NCI-H146 treated with DMSO at 0.1 percent for 48 hours (cell line): ENCODE measurements around the gene ATAD3B.
"Not testable (repeated sequence)": the region's sequence is repeated elsewhere in the genome, so short reads cannot be mapped to it uniquely, and the experiment has no call there.

Experiments used
- DNase-seq: peaks from one replicate; lab custom pipeline; 2025; ENCODE audit not compliant: unreplicated experiment; lab: John Stamatoyannopoulos, UW

The ATAD3B gene

GRCh38 chr1:1450616-1451015, 20.9 kb upstream of the ATAD3B start:
- not testable (repeated sequence) for DNase-seq

DNA sequence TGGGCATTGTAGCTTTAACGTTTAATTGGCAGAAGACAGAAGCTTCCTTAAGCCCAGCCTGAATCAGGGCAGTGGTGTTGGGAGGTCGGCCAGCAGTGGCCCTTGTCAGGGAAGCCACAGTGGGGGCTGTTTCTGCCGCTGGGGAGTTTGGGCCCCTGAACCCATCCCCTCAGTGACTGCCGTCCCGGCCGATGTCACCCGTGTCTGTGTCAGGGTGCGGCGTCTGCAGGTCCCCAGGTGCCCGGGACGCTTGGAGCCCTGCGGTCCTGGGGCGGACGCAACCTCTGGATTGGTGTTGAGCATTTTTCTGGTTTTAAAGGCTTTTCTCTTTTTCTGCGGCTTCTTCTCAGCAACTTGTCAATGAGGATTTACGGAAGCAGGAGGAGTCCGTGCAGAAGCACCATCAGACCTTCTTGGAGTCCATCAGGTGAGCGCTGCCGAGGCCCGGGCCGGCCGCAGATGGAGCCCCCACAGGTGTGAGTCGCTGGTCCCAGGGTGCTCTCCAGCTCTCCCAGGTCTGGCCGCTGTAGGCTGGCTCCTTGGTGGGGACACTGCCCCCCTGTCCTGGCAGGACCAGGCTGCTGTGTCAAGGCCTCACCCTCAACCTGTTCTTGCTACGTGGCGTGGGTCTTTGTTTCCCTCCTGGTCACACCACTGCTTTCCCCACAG, 19.7 kb upstream of the ATAD3B start:
- no peak for DNase-seq

GRCh38 chr1:1452365-1452739, 19.2 kb upstream of the ATAD3B start:
- not testable (repeated sequence) for DNase-seq

GRCh38 chr1:1452882-1453281, 18.7 kb upstream of the ATAD3B start:
- DNase-seq = no peak

- DNase-seq = not testable (repeated sequence)
These were observed 17.1 kb upstream of the ATAD3B start for GRCh38 chr1:1454286-1455056.

- no peak for DNase-seq
These were observed 16.1 kb upstream of the ATAD3B start for GRCh38 chr1:1455366-1455884.

GRCh38 chr1:1455934-1456333, 15.6 kb upstream of the ATAD3B start:
- DNase-seq = not testable (repeated sequence)

GRCh38 chr1:1456683-1457255, 14.8 kb upstream of the ATAD3B start:
- not testable (repeated sequence) for DNase-seq

DNA sequence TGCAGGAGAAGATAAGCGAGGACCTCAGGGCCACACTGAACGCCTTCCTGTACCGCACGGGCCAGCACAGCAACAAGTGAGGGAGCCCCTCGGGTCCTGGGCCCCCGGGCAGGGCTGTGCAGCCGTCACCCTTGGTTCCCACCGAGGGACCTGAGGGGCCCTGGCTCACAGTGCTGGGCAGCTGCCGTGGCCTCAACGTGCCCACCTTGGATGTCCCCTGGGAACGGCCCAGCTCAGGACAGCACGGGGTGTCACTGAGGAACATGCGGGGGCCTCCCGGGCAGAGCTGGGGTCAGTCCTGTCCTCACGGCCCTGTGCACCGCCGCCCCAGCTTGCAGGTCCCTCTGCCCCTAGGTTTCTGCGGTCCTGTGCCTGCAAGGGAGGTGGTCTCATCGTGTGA, 12.4 kb upstream of the ATAD3B start:
- DNase-seq = not testable (repeated sequence)

GRCh38 chr1:1459711-1460110, 11.9 kb upstream of the ATAD3B start:
- DNase-seq = not testable (repeated sequence)

GRCh38 chr1:1460540-1461130, 10.9 kb upstream of the ATAD3B start:
- no peak for DNase-seq

GRCh38 chr1:1461721-1462317, 9.7 kb upstream of the ATAD3B start:
- DNase-seq = no peak

GRCh38 chr1:1462318-1462966, 9.1 kb upstream of the ATAD3B start:
- DNase-seq = no peak

DNA sequence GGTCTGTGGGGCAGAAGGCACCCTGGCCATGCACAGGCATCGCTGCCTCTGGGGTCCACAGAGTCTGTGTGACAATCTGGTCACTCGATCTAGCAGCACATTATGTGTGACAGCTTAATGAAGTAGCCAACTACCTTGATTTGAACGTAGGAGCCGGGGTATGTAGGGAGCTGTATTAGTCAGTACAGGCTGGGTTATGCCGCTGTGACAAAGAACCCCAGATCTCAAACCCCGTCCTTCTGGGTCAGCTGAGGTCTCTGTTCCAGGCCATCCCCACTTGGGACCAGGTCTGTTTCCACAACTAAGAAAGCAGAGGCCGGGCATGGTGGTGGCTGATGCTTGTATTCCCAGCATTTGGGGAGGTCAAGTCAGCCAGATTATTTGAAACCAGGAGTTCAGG, 8.3 kb upstream of the ATAD3B start:
- DNase-seq = no peak

DNA sequence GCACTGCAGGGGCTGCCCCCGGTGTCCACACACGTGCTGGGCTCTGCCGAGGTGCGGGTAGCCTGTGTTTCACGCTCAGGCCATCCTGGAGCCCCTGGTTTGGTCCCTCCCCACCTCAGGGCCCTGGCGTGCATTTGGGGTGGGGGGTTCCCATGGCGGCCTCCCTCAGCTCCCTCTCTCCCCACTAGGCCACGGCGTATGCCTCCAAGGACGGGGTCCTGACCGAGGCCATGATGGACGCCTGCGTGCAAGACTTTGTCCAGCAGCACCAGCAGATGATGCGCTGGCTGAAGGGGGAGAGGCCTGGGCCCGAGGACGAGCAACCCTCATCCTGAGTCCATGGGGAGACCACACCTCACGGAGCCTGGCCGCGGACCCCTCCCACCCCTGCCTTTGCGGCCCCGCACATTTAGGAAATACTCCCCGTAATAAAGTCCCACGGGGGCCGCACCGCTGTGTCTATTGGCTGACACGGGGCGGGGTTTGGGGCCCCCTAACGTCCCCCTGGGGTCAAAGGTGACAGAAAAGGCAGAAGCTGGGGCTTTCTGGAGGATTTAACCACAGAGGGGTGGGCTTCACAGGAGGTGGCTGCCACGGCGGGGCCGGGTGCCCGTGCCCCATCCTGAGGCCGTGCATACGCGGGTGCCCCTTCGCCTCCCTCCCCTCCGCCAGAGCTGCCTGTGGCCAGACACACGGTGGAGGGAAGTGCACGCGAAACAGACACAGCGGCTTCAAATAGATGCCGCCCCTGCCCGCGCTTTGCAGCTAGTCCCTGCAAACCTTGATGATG, 3.2 kb upstream of the ATAD3B start:
- not testable (repeated sequence) for DNase-seq

GRCh38 chr1:1470626-1471388, 758 bp upstream of the ATAD3B start:
- DNase-seq = no peak

GRCh38 chr1:1472053-1472876, 700 bp downstream of the ATAD3B start:
- DNase-seq = not testable (repeated sequence)

DNA sequence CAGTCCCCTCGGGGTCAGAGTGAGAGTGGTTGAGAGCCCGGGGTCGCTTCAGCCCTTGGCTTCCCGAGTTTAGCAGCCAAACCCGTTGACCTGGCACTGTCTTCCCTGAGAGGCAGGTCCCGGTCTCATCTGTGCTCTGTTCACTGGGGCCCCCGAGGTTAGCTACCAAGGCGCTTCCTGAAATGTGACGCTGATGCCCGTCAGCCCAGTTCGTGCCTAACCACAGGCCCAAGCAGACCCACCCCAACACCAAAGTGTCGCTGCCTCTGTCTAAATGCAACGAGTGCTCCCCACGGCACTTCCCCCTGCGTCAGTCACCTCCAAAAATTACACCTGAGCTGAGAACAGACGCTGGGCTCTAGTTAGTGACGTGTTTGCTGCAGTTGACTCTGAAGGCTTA, 4.4 kb downstream of the ATAD3B start:
- DNase-seq = not testable (repeated sequence)
